Neural progenitor cell (in vitro differentiated cells): ENCODE measurements around the gene SHISA5. TPM values are rescaled to one million over a fixed set of nuclear protein-coding genes. Genes with fewer than 3 reads are reported as not detected.

Experiments
- DNase-seq: peaks from one replicate; pipeline ENCODE4 v3.0.0-alpha.2; 2016; ENCODE audit warnings: low spot score
- H2AFZ ChIP-seq: fragments of 200-600 bp; sonication (generic); replicated peaks from 2 replicates; pipeline ENCODE4 v1.6.1; 2016; ENCODE audit warnings: antibody characterized with exemption
- H3F3A ChIP-seq: fragments of 200-600 bp; sonication (generic); 2 replicates; pipeline ENCODE4 v1.6.1; 2016; ENCODE audit warnings: antibody characterized with exemption, low read depth
- H3K27ac ChIP-seq: fragments of 200-600 bp; sonication (generic); 2 replicates; pipeline ENCODE4 v1.5.1; 2016; ENCODE audit warnings: mild to moderate bottlenecking
- H3K27me3 ChIP-seq: fragments of 200-600 bp; sonication (generic); 2 replicates; pipeline ENCODE4 v1.6.1; 2016; ENCODE audit warnings: mild to moderate bottlenecking, moderate library complexity
- H3K36me3 ChIP-seq: fragments of 200-600 bp; sonication (generic); 2 replicates; pipeline ENCODE4 v1.5.1; 2016
- H3K4me1 ChIP-seq: fragments of 200-600 bp; sonication (generic); 2 replicates; pipeline ENCODE4 v1.6.1; 2016; ENCODE audit warnings: mixed run types
- H3K4me2 ChIP-seq: fragments of 200-600 bp; sonication (generic); 2 replicates; pipeline ENCODE4 v1.6.1; 2016
- H3K4me3 ChIP-seq: fragments of 200-600 bp; sonication (generic); 2 replicates; pipeline ENCODE4 v1.5.1; 2016
- H3K79me2 ChIP-seq: fragments of 200-600 bp; sonication (generic); 2 replicates; pipeline ENCODE4 v1.6.1; 2016; ENCODE audit warnings: low read depth
- H3K9ac ChIP-seq: fragments of 200-600 bp; sonication (generic); 2 replicates; pipeline ENCODE4 v1.6.1; 2016
- H3K9me3 ChIP-seq: fragments of 200-600 bp; sonication (generic); 2 replicates; pipeline ENCODE4 v1.5.1; 2016; ENCODE audit warnings: low read depth
- H4K20me1 ChIP-seq: fragments of 200-600 bp; sonication (generic); 2 replicates; pipeline ENCODE4 v1.6.1; 2016; ENCODE audit warnings: low read depth
- H3K27ac Mint-ChIP-seq: 3 replicates; pipeline ENCODE4 v1.8.0; 2021; ENCODE audit warnings: mixed read lengths
- H3K27me3 Mint-ChIP-seq: 2 replicates; pipeline ENCODE4 v1.8.0; 2022; ENCODE audit warnings: low read depth, mild to moderate bottlenecking, inconsistent platforms, moderate library complexity, mixed read lengths; ENCODE audit not compliant: insufficient read depth
- H3K36me3 Mint-ChIP-seq: 3 replicates; pipeline ENCODE4 v1.8.0; 2021; ENCODE audit warnings: mixed read lengths
- H3K4me1 Mint-ChIP-seq: 3 replicates; pipeline ENCODE4 v1.8.0; 2021; ENCODE audit warnings: mixed read lengths
- H3K4me3 Mint-ChIP-seq: 3 replicates; pipeline ENCODE4 v1.8.0; 2021; ENCODE audit warnings: mild to moderate bottlenecking, moderate library complexity, mixed read lengths
- H3K9me3 Mint-ChIP-seq: 3 replicates; pipeline ENCODE4 v1.8.0; 2020; ENCODE audit warnings: mixed read lengths
- EZH2 ChIP-seq: fragments of 200-600 bp; sonication (generic); IDR thresholded peaks from 2 replicates; pipeline ENCODE4 v1.6.1; 2017; ENCODE audit warnings: antibody characterized with exemption, mild to moderate bottlenecking, moderate library complexity
- EZH2phosphoT487 ChIP-seq: fragments of 200-600 bp; sonication (generic); IDR thresholded peaks from 2 replicates; pipeline ENCODE4 v1.6.1; 2017; ENCODE audit warnings: antibody characterized with exemption
- total RNA-seq: library from RNA; depleted of rRNA; stranded (reverse); fragments of >200 nt; gene quantifications from 2 replicates; pipeline ENCODE4 v1.2.3, GENCODE V29; 2015; ENCODE audit warnings: low replicate concordance
- TF ChIP-seq, protein P1 (sequence below): fragments of 200-600 bp; sonication (generic); IDR thresholded peaks from 2 replicates; pipeline ENCODE4 v1.5.1; 2017; ENCODE audit warnings: antibody characterized with exemption, mild to moderate bottlenecking

SHISA5 gene
- total RNA-seq, 1 donor from 2014 or later = 54.8 TPM

DNA sequence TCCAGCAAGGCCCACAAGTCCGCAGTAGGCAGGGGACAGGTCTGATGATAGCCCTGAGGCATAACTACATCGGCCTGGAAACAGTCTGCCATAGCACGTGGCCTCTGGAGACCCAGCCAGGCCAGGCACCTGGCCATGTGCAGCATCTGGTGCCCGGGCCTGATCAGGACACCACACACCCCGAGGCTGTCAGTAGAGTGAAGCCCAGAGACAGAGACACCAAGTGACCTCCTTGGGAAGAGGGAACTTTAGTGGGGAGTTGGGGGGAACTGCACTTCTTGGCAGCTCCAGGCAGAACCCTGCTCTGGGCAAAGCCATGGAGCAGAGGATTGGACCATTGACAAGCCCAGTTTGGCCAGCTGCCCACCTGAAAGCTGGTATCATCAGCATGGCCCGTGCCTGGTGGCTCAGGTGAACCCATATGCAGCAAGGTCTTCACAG is 1.2 kb downstream of the SHISA5 start:
- H3K4me3 Mint-ChIP-seq = peak overlapping the region; percentile 84
- Histone ChIP-seq H3K27ac (no peak overlapping the region), H3K4me3 (peak overlapping the region; percentile 64), H3K9me3 (no peaks in the 10 kb centered on the region), H3K36me3 (no peaks in the 10 kb centered on the region), H4K20me1 (no peaks in the 10 kb centered on the region), H3K4me1 (peaks cover 14% of the 10 kb centered on the region), H3K4me2 (peak overlapping the region; percentile 97), H3K79me2 (peaks cover 6% of the 10 kb centered on the region), H3K27me3 (no peaks in the 10 kb centered on the region), H3F3A (peaks cover 19% of the 10 kb centered on the region), H3K9ac (no peak overlapping the region), H2AFZ (no peak overlapping the region)
- no peak overlapping the region for H3K27ac Mint-ChIP-seq
- TF ChIP-seq EZH2 = no peak
- TF ChIP-seq, protein P1, sequence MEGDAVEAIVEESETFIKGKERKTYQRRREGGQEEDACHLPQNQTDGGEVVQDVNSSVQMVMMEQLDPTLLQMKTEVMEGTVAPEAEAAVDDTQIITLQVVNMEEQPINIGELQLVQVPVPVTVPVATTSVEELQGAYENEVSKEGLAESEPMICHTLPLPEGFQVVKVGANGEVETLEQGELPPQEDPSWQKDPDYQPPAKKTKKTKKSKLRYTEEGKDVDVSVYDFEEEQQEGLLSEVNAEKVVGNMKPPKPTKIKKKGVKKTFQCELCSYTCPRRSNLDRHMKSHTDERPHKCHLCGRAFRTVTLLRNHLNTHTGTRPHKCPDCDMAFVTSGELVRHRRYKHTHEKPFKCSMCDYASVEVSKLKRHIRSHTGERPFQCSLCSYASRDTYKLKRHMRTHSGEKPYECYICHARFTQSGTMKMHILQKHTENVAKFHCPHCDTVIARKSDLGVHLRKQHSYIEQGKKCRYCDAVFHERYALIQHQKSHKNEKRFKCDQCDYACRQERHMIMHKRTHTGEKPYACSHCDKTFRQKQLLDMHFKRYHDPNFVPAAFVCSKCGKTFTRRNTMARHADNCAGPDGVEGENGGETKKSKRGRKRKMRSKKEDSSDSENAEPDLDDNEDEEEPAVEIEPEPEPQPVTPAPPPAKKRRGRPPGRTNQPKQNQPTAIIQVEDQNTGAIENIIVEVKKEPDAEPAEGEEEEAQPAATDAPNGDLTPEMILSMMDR = no peak
- no peak for TF ChIP-seq EZH2phosphoT487
- no peak for DNase-seq
- H3K27me3 Mint-ChIP-seq = peaks cover 12% of the 10 kb centered on the region
- H3K4me1 Mint-ChIP-seq = peaks cover 33% of the 10 kb centered on the region
- peaks cover 3% of the 10 kb centered on the region for H3K9me3 Mint-ChIP-seq
- H3K36me3 Mint-ChIP-seq = peaks cover 13% of the 10 kb centered on the region

- Mint-ChIP-seq H3K4me3 (peak overlapping the region; percentile 84), H3K9me3 (peaks cover 3% of the 10 kb centered on the region), H3K36me3 (peaks cover 15% of the 10 kb centered on the region), H3K27ac (peak overlapping the region; percentile 21), H3K27me3 (peaks cover 10% of the 10 kb centered on the region), H3K4me1 (peaks cover 27% of the 10 kb centered on the region)
- Histone ChIP-seq H3K9me3 (no peaks in the 10 kb centered on the region), H3K4me3 (no peak overlapping the region), H3F3A (peaks cover 15% of the 10 kb centered on the region), H3K79me2 (peaks cover 6% of the 10 kb centered on the region), H3K36me3 (no peaks in the 10 kb centered on the region), H2AFZ (no peak overlapping the region), H3K27ac (no peak overlapping the region), H3K27me3 (no peaks in the 10 kb centered on the region), H3K4me2 (no peak overlapping the region), H4K20me1 (no peaks in the 10 kb centered on the region), H3K4me1 (peaks cover 11% of the 10 kb centered on the region), H3K9ac (no peak overlapping the region)
- no peak for TF ChIP-seq EZH2
- DNase-seq = no peak
Observed at GRCh38 chr3:48502121-48502520, 1.9 kb downstream of the SHISA5 start.

- Histone ChIP-seq H3K4me3 (no peak overlapping the region), H3K9ac (no peak overlapping the region), H2AFZ (no peak overlapping the region), H3K79me2 (peaks cover 6% of the 10 kb centered on the region), H3K9me3 (no peaks in the 10 kb centered on the region), H3K4me1 (peaks cover 8% of the 10 kb centered on the region), H3K27me3 (no peaks in the 10 kb centered on the region), H3K4me2 (no peak overlapping the region), H4K20me1 (no peaks in the 10 kb centered on the region), H3F3A (peaks cover 10% of the 10 kb centered on the region), H3K36me3 (no peaks in the 10 kb centered on the region), H3K27ac (no peak overlapping the region)
- TF ChIP-seq, protein P1 = no peak
- TF ChIP-seq EZH2phosphoT487 (no peak), EZH2 (no peak)
- peak overlapping the region; percentile 30 for H3K4me3 Mint-ChIP-seq
- peaks cover 15% of the 10 kb centered on the region for H3K36me3 Mint-ChIP-seq
- no peak for DNase-seq
- H3K27me3 Mint-ChIP-seq = peaks cover 4% of the 10 kb centered on the region
- peaks cover 3% of the 10 kb centered on the region for H3K9me3 Mint-ChIP-seq
- H3K4me1 Mint-ChIP-seq = peaks cover 21% of the 10 kb centered on the region
- no peak overlapping the region for H3K27ac Mint-ChIP-seq
Observed at GRCh38 chr3:48501196-48501595, 2.8 kb downstream of the SHISA5 start.

- H3K4me2 ChIP-seq = no peak overlapping the region
- peaks cover 10% of the 10 kb centered on the region for H3F3A ChIP-seq
- no peak for DNase-seq
- H4K20me1 ChIP-seq = no peaks in the 10 kb centered on the region
- no peaks in the 10 kb centered on the region for H3K36me3 ChIP-seq
- no peak overlapping the region for H2AFZ ChIP-seq
- peaks cover 3% of the 10 kb centered on the region for H3K9me3 Mint-ChIP-seq
- no peak overlapping the region for H3K27ac Mint-ChIP-seq
- no peak overlapping the region for H3K4me3 Mint-ChIP-seq
- peaks cover 19% of the 10 kb centered on the region for H3K4me1 Mint-ChIP-seq
- peaks cover 8% of the 10 kb centered on the region for H3K4me1 ChIP-seq
- no peak overlapping the region for H3K9ac ChIP-seq
- peaks cover 6% of the 10 kb centered on the region for H3K79me2 ChIP-seq
- peaks cover 2% of the 10 kb centered on the region for H3K27me3 Mint-ChIP-seq
- H3K27ac ChIP-seq = no peak overlapping the region
- peaks cover 15% of the 10 kb centered on the region for H3K36me3 Mint-ChIP-seq
- no peak overlapping the region for H3K4me3 ChIP-seq
- no peaks in the 10 kb centered on the region for H3K9me3 ChIP-seq
- TF ChIP-seq EZH2 (no peak), EZH2phosphoT487 (no peak)
- TF ChIP-seq, protein P1 = no peak
- no peaks in the 10 kb centered on the region for H3K27me3 ChIP-seq
Observed at GRCh38 chr3:48500656-48501055, 3.3 kb downstream of the SHISA5 start.
